Esophagus squamous epithelium (tissue), 4 donors: ENCODE measurements around the gene PPM1L.

Experiments
- CTCF ChIP-seq, 6 experiments: fragments of 450-650 bp in 4 of 6; fragments of 200-600 bp in 2 of 6; sonication (generic) in 2 of 6; IDR thresholded peaks; one replicate each; pipeline ENCODE4 v1.5.1; 2016 to 2019; ENCODE audit warnings: antibody characterized with exemption in 6 of 6, mild to moderate bottlenecking in 4 of 6, moderate library complexity in 4 of 6
- POLR2A ChIP-seq, 4 donors: fragments of 450-650 bp; IDR thresholded peaks; one replicate each; pipeline ENCODE4 v1.6.1; 2017; ENCODE audit warnings: antibody characterized with exemption in 4 of 4, mild to moderate bottlenecking in 4 of 4, moderate library complexity in 3 of 4

GRCh38 chr3:160793722-160794252 lies 37.8 kb downstream of the PPM1L start:
- TF ChIP-seq CTCF (IDR thresholded peaks at IDR 0.05) (no peak), POLR2A (IDR thresholded peaks at IDR 0.05) (no peak)
